ENCODE data around the gene FSIP1. TPM values are rescaled to one million over a fixed set of nuclear protein-coding genes. Genes with fewer than 3 reads are reported as not detected.

The FSIP1 gene
- total RNA-seq, 1 donor from 2014 or later = 1.6 TPM

DNA sequence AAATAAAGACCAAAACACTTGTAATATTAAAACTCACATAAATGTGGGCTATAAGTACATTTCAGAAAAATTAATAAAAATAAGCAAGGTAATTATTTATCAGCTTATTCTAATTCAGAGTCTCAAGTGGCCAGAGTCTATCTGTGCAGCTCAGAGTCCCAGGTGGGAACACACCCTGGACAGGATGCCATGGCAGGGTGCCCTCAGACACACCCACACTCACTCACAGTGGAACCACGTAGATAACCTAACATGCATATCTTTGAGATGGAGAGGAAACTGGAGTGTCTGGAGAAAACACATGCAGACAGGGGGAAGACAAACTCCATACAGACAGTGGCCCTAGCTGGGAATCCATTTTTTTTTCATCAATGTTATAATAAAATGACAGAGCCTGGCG is 37.2 kb downstream of the FSIP1 start:
- DNase-seq (ENCODE audit: low spot score, unreplicated experiment) = no peak
- Mint-ChIP-seq H3K36me3 (ENCODE audit: insufficient read depth) (no peaks in the 10 kb centered on the region), H3K27ac (no peak overlapping the region), H3K27me3 (no peaks in the 10 kb centered on the region), H3K4me3 (ENCODE audit: low read depth) (no peak overlapping the region), H3K4me1 (ENCODE audit: low read depth) (no peaks in the 10 kb centered on the region), H3K9me3 (ENCODE audit: low read depth) (peaks cover 6% of the 10 kb centered on the region)
- TF ChIP-seq, protein P1, sequence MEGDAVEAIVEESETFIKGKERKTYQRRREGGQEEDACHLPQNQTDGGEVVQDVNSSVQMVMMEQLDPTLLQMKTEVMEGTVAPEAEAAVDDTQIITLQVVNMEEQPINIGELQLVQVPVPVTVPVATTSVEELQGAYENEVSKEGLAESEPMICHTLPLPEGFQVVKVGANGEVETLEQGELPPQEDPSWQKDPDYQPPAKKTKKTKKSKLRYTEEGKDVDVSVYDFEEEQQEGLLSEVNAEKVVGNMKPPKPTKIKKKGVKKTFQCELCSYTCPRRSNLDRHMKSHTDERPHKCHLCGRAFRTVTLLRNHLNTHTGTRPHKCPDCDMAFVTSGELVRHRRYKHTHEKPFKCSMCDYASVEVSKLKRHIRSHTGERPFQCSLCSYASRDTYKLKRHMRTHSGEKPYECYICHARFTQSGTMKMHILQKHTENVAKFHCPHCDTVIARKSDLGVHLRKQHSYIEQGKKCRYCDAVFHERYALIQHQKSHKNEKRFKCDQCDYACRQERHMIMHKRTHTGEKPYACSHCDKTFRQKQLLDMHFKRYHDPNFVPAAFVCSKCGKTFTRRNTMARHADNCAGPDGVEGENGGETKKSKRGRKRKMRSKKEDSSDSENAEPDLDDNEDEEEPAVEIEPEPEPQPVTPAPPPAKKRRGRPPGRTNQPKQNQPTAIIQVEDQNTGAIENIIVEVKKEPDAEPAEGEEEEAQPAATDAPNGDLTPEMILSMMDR (IDR thresholded peaks at IDR 0.05; ENCODE audit: unreplicated experiment) = no peak

GRCh38 chr15:39744334-39745103 is 38.1 kb downstream of the FSIP1 start:
- Mint-ChIP-seq H3K4me3 (ENCODE audit: low read depth) (no peak overlapping the region), H3K36me3 (ENCODE audit: insufficient read depth) (no peaks in the 10 kb centered on the region), H3K27me3 (no peaks in the 10 kb centered on the region), H3K9me3 (ENCODE audit: low read depth) (peaks cover 6% of the 10 kb centered on the region), H3K4me1 (ENCODE audit: low read depth) (no peaks in the 10 kb centered on the region), H3K27ac (no peak overlapping the region)
- DNase-seq (ENCODE audit: low spot score, unreplicated experiment) = no peak
- TF ChIP-seq, protein P1 (IDR thresholded peaks at IDR 0.05; ENCODE audit: unreplicated experiment) = no peak

GRCh38 chr15:39743611-39744010 is 39.0 kb downstream of the FSIP1 start:
- Mint-ChIP-seq H3K4me3 (ENCODE audit: low read depth) (no peak overlapping the region), H3K27me3 (no peaks in the 10 kb centered on the region), H3K36me3 (ENCODE audit: insufficient read depth) (no peaks in the 10 kb centered on the region), H3K9me3 (ENCODE audit: low read depth) (peaks cover 2% of the 10 kb centered on the region), H3K27ac (no peak overlapping the region), H3K4me1 (ENCODE audit: low read depth) (no peaks in the 10 kb centered on the region)
- TF ChIP-seq, protein P1 (IDR thresholded peaks at IDR 0.05; ENCODE audit: unreplicated experiment) = no peak
- no peak for DNase-seq (ENCODE audit: low spot score, unreplicated experiment)

DNA sequence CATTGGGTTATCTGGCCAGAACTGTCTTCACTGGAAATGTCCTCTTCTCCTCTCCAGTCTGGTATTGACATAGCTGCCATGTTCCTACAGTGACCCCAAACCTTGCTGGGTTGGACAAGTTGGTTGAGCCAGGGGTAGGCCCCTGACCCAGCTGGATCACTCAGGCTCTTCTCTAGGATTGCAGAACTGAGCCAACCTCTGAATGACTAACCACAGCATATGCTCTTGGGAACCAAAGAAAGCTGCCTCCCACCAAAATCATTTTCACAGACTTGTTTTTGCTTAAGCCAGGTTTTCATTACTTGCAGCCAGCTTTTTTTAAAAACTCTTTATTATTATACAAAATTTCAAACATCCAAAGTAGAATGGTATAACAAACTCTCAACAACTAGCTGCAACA is 41.4 kb downstream of the FSIP1 start:
- no peaks in the 10 kb centered on the region for H3K9me3 Mint-ChIP-seq (ENCODE audit: low read depth)
- no peak for DNase-seq (ENCODE audit: low spot score, unreplicated experiment)
- no peak overlapping the region for H3K4me3 Mint-ChIP-seq (ENCODE audit: low read depth)
- H3K27ac Mint-ChIP-seq = no peak overlapping the region
- TF ChIP-seq, protein P1 (IDR thresholded peaks at IDR 0.05; ENCODE audit: unreplicated experiment) = no peak
- H3K36me3 Mint-ChIP-seq (ENCODE audit: insufficient read depth) = no peaks in the 10 kb centered on the region
- no peaks in the 10 kb centered on the region for H3K4me1 Mint-ChIP-seq (ENCODE audit: low read depth)
- no peaks in the 10 kb centered on the region for H3K27me3 Mint-ChIP-seq

DNA sequence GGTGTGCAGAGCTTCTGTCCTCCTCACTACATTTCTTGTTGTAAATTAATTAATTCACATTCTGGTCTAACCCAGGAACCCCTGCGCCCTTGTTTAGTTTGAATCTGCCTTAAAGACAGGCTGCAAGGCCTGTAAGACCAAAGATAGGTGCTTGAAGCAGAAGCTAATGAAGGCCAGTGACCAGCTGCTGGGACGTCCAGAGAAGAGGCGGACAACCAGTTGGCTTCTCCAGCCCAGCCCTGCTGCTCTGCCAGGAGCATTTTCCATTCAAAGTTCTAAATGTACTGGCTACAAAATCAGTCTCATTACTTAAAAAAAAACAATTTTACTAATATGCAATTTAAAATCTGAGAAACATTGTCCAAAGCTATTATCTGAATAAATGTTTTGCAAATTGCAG is 43.6 kb downstream of the FSIP1 start:
- TF ChIP-seq, protein P1 (IDR thresholded peaks at IDR 0.05; ENCODE audit: unreplicated experiment) = no peak
- DNase-seq (ENCODE audit: low spot score, unreplicated experiment) = no peak
- H3K27me3 Mint-ChIP-seq = no peaks in the 10 kb centered on the region
- no peak overlapping the region for H3K27ac Mint-ChIP-seq
- H3K4me1 Mint-ChIP-seq (ENCODE audit: low read depth) = no peaks in the 10 kb centered on the region
- H3K9me3 Mint-ChIP-seq (ENCODE audit: low read depth) = no peaks in the 10 kb centered on the region
- no peak overlapping the region for H3K4me3 Mint-ChIP-seq (ENCODE audit: low read depth)
- H3K36me3 Mint-ChIP-seq (ENCODE audit: insufficient read depth) = no peaks in the 10 kb centered on the region
